ENCODE results near the gene SSTR4.
"Not testable (repeated sequence)": the region's sequence is repeated elsewhere in the genome, so short reads cannot be mapped to it uniquely, and the experiment has no call there.

The SSTR4 gene

GRCh38 chr20:23034721-23035671 is at the start of gene SSTR4:
SSTR4 (plus strand) TSS chr20:23035312; CDS start chr20:23035484, 172 bp downstream.
- no peak for DNase-seq

- DNase-seq = no peak
Measured at GRCh38 chr20:22986601-22987000, 48.5 kb upstream of the SSTR4 start.

GRCh38 chr20:22991424-22991823 is 43.7 kb upstream of the SSTR4 start:
- not testable (repeated sequence) for DNase-seq

GRCh38 chr20:22993823-22994222 is 41.3 kb upstream of the SSTR4 start:
- no peak for DNase-seq

GRCh38 chr20:22995923-22996322 is 39.2 kb upstream of the SSTR4 start:
- no peak for DNase-seq

GRCh38 chr20:22998476-22998875 is 36.6 kb upstream of the SSTR4 start:
- DNase-seq = no peak

- DNase-seq = peak; percentile 34
Measured at GRCh38 chr20:22999756-23000155, 35.4 kb upstream of the SSTR4 start.

- no peak for DNase-seq
Measured at GRCh38 chr20:23000232-23000947, 34.7 kb upstream of the SSTR4 start.

GRCh38 chr20:23002276-23002675 is 32.8 kb upstream of the SSTR4 start:
- DNase-seq = no peak

GRCh38 chr20:23003077-23003635 is 32.0 kb upstream of the SSTR4 start:
- DNase-seq = no peak

- DNase-seq = no peak
Measured at GRCh38 chr20:23003881-23004460, 31.1 kb upstream of the SSTR4 start.

- DNase-seq = no peak
Measured at GRCh38 chr20:23005776-23006175, 29.3 kb upstream of the SSTR4 start.

- DNase-seq = no peak
Measured at GRCh38 chr20:23007462-23007861, 27.6 kb upstream of the SSTR4 start.

GRCh38 chr20:23007886-23008655 is 27.0 kb upstream of the SSTR4 start:
- DNase-seq = no peak

GRCh38 chr20:23008667-23009066 is 26.4 kb upstream of the SSTR4 start:
- DNase-seq = peak; percentile 14

GRCh38 chr20:23009636-23010035 is 25.5 kb upstream of the SSTR4 start:
- DNase-seq = no peak

- no peak for DNase-seq
Measured at GRCh38 chr20:23010096-23010495, 25.0 kb upstream of the SSTR4 start.

- DNase-seq = no peak
Measured at GRCh38 chr20:23011008-23011721, 23.9 kb upstream of the SSTR4 start.

- no peak for DNase-seq
Measured at GRCh38 chr20:23013429-23013828, 21.7 kb upstream of the SSTR4 start.

- DNase-seq = no peak
Measured at GRCh38 chr20:23017516-23017915, 17.6 kb upstream of the SSTR4 start.

- DNase-seq = no peak
Measured at GRCh38 chr20:23018432-23018831, 16.7 kb upstream of the SSTR4 start.

GRCh38 chr20:23018941-23019340 is 16.2 kb upstream of the SSTR4 start:
- DNase-seq = no peak
